GM12865 (cell line): Measurements from ENCODE around the gene RUNX2.

Source experiments
- DNase-seq: peaks from one replicate; pipeline ENCODE4 v3.0.0; 2010; ENCODE audit warnings: low read depth
- H3K4me3 ChIP-seq: 2 replicates; pipeline ENCODE4 v1.5.1; 2011; ENCODE audit warnings: mild to moderate bottlenecking, low read depth, low read length, control low read depth
- TF ChIP-seq, protein P1 (sequence below): IDR thresholded peaks from 2 replicates; pipeline ENCODE4 v1.5.1; 2011; ENCODE audit warnings: low read length, control low read depth, low read depth, inconsistent platforms; ENCODE audit not compliant: insufficient read depth; ENCODE audit errors: missing control alignments

RUNX2 gene

DNA sequence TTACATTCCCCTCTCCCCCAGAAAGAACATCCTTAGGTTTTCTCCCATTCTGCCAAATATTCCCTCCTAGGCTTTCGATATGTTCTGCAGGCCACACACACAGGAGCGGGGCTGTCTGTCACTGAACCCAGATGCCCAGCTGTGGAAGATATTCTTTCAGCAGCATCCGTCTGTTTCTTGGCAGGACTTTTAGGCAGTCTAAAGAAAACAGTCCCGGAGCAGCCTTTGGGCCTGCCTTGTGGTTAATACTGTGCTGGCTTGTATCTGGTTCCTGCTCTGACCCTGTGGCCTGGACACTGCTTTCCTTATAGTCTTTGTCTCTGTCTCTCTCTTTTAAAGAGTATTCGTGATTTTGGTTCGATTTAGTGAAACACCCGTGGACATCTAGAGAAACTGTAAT, 144.3 kb downstream of the RUNX2 start:
- no peak for DNase-seq
- H3K4me3 ChIP-seq = no peak overlapping the region
- TF ChIP-seq, protein P1, sequence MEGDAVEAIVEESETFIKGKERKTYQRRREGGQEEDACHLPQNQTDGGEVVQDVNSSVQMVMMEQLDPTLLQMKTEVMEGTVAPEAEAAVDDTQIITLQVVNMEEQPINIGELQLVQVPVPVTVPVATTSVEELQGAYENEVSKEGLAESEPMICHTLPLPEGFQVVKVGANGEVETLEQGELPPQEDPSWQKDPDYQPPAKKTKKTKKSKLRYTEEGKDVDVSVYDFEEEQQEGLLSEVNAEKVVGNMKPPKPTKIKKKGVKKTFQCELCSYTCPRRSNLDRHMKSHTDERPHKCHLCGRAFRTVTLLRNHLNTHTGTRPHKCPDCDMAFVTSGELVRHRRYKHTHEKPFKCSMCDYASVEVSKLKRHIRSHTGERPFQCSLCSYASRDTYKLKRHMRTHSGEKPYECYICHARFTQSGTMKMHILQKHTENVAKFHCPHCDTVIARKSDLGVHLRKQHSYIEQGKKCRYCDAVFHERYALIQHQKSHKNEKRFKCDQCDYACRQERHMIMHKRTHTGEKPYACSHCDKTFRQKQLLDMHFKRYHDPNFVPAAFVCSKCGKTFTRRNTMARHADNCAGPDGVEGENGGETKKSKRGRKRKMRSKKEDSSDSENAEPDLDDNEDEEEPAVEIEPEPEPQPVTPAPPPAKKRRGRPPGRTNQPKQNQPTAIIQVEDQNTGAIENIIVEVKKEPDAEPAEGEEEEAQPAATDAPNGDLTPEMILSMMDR = no peak

- H3K4me3 ChIP-seq = no peak overlapping the region
- DNase-seq = no peak
- TF ChIP-seq, protein P1 = no peak
Measured at GRCh38 chr6:45473121-45473993, 145.2 kb downstream of the RUNX2 start.

DNA sequence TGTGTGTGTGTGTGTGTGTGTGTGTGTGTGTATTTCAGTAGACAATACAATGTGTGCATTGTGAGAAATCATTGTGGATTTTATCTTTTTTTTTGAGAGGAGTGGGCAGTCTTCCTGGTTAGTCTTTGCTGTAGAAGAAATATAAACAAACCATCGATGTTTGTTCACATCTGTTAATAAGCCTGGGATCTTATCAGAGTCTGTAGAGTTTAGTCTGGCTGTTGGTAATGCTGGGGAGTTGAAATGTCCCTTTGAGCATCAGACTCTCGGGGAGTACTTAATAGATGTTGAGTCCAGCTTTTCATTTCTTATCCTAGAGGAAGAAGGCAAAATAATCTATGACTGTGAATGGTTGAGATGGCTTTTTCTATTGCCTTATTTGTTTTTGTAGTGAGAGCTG, 146.2 kb downstream of the RUNX2 start:
- no peak for DNase-seq
- TF ChIP-seq, protein P1 = no peak
- H3K4me3 ChIP-seq = no peak overlapping the region

DNA sequence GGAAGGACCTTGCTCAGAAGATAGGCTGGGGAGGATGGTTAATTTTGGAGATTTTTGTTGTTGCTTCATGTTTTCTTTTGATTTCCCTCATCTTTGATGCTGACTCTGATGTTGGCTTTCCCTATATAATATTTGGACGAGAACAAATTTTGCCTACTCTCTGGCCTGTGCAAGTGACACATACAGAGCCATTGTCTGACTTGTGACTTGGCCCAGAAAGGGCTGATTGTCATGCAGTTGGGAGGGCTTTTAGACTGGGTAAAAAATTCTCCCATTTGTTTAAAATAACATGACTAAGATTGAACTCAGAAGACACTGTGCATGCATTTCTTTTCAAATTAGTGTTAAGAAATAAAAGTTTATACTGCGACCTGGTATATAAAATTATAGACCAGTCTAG, 148.2 kb downstream of the RUNX2 start:
- TF ChIP-seq, protein P1 = no peak
- DNase-seq = no peak

GRCh38 chr6:45477278-45477677, 149.1 kb downstream of the RUNX2 start:
- DNase-seq = peak; percentile 5
- TF ChIP-seq, protein P1 = no peak
- H3K4me3 ChIP-seq = no peak overlapping the region

More for the DNA sequence above, 148.2 kb downstream of the RUNX2 start:
- no peak overlapping the region for H3K4me3 ChIP-seq

GRCh38 chr6:45477790-45478189, 149.7 kb downstream of the RUNX2 start:
- no peak for DNase-seq
- TF ChIP-seq, protein P1 = no peak
- no peak overlapping the region for H3K4me3 ChIP-seq

DNA sequence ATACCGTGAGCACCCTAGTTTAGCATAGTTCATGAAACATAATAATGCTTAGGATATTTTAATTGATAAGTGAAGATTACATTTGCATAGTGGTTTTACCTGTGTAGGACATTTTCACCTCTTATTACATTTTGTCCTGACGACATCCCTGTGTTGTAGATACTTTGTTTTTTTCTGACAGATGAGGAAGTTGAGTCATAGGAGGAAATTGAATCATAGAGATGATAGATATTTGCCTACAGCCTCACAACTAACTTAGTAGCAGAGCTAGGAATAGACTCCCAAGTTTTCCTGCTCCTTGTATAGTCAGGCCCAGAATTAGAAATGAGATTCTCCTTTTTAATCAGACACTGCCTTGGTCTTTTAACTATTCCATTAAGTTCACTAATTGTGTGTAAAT, 150.1 kb downstream of the RUNX2 start:
- H3K4me3 ChIP-seq = no peak overlapping the region
- no peak for DNase-seq
- TF ChIP-seq, protein P1 = no peak
